UCSD-AML1 (cell line): ENCODE data around the gene ZSWIM2.
"Not testable (repeated sequence)": the region's sequence is repeated elsewhere in the genome, so short reads cannot be mapped to it uniquely, and the experiment has no call there.

Experiments used
- DNase-seq: peaks from one replicate; lab custom pipeline; 2025; ENCODE audit not compliant: unreplicated experiment; lab: John Stamatoyannopoulos, UW

ZSWIM2 gene, protein sequence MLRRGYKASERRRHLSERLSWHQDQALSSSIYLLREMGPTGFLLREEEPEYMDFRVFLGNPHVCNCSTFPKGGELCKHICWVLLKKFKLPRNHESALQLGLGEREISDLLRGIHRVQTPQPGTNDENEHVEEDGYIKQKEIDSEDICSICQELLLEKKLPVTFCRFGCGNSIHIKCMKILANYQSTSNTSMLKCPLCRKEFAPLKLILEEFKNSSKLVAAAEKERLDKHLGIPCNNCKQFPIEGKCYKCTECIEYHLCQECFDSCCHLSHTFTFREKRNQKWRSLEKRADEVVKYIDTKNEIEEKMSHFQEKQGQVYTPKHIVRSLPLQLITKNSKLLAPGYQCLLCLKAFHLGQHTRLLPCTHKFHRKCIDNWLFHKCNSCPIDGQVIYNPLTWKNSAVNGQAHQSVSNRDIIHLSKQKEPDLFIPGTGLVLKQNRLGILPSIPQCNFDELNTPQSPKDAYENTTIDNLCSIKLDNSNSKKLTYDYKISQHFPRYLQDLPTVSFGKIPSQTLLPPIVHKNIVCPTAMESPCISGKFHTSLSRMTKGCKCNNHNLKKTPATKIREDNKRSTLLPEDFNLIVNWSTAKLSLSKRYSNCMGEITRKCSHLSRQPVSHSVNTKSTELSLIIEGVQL

GRCh38 chr2:186848873-186849578 is at the start of gene ZSWIM2:
ZSWIM2 (minus strand) TSS chr2:186849170; CDS start chr2:186849130, 40 bp downstream.
- DNase-seq: no peak

DNA sequence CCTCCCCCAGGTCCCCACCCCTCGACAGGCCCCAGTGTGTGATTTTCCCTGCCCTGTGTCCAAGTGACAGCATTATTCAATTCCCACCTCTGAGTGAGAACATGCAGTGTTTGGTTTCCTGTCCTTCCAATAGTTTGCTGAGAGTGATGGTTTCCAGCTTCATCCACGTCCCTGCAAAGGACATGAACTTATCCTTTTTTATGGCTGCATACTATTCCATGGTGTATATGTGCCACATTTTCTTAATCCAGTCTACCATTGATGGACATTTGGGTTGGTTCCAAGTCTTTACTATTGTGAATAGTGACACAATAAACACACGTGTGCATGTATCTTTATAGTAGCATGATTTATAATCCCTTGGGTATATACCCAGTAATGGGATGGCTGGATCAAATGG is 47.2 kb upstream of the ZSWIM2 start:
- not testable (repeated sequence) for DNase-seq

DNA sequence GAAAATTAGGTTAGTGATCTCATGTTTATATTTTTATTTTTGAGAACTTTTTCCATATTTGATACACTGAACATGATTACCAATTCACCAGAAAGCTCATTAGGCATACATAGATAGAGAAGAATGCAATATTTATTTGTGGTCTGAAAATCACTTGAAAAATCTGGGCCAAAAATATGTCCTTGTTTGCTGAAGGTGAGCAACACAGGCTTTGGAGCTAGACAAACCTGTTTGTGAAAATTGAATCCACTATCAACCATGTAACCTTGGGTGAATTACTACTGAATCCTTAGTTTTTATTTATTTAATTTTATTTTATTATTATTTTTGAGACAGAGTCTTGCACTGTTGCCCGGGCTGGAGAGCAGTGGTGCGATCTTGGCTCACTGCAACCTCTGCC is 46.5 kb upstream of the ZSWIM2 start:
- no peak for DNase-seq

- DNase-seq: no peak
These were observed 45.5 kb upstream of the ZSWIM2 start for GRCh38 chr2:186894478-186894877.

- no peak for DNase-seq
These were observed 43.9 kb upstream of the ZSWIM2 start for GRCh38 chr2:186892821-186893220.

DNA sequence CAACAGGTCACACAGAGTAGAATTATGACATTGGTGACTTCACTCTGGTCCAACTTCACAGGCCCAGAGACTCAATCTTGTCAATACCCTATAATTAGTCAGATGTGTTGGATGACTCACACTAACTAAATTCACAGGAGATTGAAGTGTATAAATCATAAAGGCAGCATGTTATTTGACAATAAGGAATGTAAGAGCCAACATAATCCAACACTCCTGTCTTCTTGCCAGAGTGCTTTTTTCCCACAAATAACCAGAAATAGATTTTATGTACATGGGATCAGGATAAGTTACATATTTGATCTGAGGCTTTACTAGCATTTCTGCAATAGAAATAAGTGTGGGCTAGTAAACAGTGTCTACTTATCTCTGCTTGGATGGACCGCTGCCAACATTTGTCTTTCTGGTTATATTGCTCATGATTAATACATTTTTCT is 42.2 kb upstream of the ZSWIM2 start:
- no peak for DNase-seq

GRCh38 chr2:186889101-186889879 is 40.3 kb upstream of the ZSWIM2 start:
- no peak for DNase-seq

DNA sequence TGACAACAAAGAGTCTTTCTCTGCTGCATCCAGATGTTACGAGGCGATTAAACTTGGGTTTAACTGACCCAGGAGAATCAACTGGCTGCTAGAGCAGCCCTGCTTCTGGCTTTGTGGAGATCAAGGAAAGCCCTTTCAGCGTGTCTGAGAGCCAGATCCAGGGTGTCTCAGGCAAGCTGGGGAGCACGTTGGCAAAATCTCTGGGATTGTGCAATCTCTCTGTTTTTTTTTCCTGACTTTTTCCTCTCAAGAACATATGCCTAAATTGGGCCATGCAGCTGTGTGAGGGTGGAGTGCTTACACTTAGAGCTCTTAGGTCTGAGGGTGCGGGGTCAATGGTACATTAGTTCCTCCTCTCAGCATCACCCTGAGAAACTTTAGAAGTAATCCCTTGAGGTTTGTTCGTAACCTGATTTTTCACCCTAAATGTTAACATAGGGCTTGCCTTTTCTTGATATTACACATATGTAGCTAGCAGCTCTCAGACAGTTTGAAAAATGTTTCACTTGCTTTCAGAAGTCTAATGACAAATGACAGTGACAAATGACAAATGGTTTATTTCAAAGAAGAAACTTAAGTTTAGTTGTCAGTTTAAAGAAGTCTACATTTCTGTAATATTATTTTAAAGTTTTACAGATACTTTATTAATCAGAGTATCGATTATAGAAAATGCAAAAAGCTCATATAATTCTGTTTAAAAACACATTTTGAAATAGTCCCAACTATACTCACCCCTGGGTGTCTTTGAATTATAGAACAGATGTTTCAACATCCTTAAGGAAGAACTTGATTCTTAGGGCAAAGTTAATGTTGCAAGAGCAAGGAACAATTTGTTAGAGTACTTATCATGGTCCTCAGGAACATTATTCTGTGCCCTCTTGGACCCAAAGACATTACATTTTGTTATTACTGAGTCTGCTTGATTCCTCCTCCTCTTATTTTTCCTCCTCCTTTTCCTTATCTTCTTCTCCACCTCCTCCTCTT is 38.4 kb upstream of the ZSWIM2 start:
- DNase-seq: peak; percentile 19

DNA sequence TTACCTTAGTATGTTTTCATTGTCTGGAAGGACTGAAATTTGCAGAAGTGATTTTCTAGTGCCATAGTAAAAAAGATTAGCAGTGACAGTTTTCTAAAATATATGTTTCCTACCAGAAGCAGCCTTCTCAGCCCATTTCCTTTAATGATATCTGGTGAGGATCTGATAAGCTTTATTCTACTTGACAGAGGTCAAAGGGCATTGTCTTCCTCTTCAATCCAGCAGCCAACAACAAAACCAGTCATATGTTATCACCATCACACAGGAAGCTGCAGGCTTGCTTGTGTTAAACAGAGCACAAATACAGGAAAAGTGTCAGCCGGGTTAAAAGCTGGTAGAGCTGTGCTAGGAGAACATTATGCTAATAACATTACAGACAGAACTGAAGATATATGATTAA is 35.6 kb upstream of the ZSWIM2 start:
- peak; percentile 23 for DNase-seq

DNA sequence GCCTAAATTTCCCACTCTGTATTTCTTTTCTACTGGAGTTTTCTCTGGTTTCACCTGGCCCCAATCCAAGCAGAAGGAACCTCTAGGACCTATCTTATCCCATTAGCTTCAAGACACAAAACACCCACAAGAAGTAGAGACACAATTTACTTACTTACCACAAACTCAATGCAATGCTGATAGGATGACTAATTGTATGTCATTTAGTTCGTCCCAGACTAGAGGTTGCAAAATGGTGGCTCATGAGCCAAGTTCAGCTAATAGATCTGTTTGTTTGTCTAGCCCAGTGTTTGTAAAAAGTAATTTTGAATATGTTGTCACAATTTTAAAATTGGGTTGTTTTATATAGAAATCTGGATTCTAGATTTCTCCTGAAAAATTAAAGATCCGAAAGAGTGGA is 34.7 kb upstream of the ZSWIM2 start:
- no peak for DNase-seq

GRCh38 chr2:186882511-186883071 is 33.6 kb upstream of the ZSWIM2 start:
- peak; percentile 5 for DNase-seq

- DNase-seq: no peak
These were observed 32.7 kb upstream of the ZSWIM2 start for GRCh38 chr2:186881660-186882059.

GRCh38 chr2:186879312-186879711 is 30.3 kb upstream of the ZSWIM2 start:
- DNase-seq: no peak

DNA sequence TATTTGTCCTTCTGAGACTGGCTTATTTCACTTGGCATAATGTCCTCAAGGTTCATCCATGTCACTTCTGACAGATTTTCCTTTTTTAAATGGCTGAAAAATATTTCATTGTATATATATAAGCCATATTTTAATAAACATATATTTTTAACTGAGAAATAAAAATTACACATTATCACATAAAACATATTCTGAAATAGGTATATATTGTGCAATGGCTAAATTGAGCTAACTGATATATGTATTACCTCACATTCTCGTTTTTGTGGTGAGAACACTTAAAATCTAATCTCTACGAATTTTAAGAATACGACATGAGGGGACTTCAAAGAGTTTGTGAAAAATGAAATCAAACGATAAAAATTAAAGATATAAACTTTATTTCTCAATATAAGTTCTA is 25.7 kb upstream of the ZSWIM2 start:
- no peak for DNase-seq

GRCh38 chr2:186871881-186872280 is 22.9 kb upstream of the ZSWIM2 start:
- no peak for DNase-seq

DNA sequence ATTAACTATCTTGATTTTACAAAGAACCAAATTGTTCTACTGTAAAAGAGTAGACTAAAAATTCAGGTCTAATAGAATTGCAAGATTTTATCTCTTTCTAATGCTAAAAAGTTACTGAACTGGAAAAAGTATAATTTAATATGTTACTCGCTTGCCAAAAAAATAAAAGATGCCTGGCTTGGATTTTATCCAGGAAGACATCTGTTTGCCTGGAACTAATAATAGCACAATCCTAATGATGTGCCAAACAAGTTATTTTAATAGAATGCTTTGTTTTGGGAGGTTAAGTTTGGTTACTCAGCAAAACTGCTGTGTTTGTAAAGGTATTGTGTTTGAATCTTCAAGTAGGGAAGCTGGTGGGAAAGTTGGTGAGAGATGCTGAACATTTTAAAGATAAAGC is 19.4 kb upstream of the ZSWIM2 start:
- no peak for DNase-seq

DNA sequence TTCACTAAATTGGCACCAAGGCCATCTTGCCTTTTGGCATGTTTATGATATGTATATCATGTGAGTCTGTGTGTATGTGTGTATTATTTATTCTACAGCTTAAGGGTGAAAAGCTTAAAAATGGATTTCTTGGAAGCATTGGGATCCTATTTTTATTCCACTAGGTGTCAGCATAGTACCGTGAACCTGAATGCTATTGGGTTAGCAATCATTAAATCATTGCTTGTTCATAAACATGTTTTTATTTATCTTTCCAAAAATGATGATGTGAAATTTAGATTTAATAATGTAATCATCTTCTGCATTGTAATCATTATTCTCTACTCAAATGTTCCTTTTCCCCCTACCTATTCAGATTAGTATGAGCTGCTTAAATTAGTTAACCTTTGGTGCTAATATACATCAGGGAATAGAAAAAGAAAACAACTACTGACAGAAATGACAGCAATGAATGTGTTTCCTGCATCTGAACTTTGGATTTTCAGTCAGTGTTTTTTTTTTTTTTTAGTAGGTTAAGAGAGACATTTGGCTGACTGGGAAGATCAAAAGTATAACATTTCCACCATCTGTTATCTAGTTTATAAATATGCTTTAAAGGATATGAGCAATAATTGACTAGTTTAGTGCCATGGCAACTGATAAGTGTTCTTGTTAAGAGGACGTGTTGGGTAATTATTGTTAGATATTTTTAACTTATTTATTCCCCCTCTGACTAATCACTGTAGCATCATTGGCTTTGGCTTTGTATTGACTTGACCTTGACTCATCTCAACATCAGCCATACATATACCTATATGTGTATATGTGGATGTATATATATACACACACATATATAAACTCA is 14.1 kb upstream of the ZSWIM2 start:
- no peak for DNase-seq

DNA sequence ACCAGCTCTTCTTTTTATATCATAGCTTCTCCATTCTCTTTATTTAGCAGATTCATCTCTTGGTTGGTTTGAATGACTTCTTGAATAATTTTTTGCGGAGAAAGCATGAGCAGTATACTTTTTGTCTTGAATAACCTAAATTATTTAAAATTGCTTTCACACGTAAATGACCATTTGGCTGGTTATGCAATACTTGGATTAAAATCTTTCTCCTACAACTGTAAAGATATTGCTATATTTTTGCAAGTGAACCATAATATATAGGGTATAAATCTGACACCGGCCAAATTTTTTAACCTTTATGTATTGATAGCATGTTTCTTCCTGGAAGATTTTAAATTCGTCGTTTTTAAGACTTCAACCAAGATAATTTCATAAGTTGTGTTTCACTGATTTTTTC is 6.2 kb upstream of the ZSWIM2 start:
- DNase-seq: no peak

GRCh38 chr2:186853951-186854350 is 5.0 kb upstream of the ZSWIM2 start:
- DNase-seq: no peak
